VCaP (cell line): Measurements from ENCODE around the gene TACR3.
"Not testable (repeated sequence)": the region's sequence is repeated elsewhere in the genome, so short reads cannot be mapped to it uniquely, and the experiment has no call there.

Source experiments
- H3K27ac ChIP-seq: fragments of 450-650 bp; 2 replicates; pipeline ENCODE4 v1.5.1; 2017
- TF ChIP-seq, protein P1 (sequence below): fragments of 450-650 bp; conservative IDR thresholded peaks from 2 replicates; pipeline ENCODE4 v1.5.1; 2017; ENCODE audit warnings: mild to moderate bottlenecking, moderate library complexity

The TACR3 gene, protein sequence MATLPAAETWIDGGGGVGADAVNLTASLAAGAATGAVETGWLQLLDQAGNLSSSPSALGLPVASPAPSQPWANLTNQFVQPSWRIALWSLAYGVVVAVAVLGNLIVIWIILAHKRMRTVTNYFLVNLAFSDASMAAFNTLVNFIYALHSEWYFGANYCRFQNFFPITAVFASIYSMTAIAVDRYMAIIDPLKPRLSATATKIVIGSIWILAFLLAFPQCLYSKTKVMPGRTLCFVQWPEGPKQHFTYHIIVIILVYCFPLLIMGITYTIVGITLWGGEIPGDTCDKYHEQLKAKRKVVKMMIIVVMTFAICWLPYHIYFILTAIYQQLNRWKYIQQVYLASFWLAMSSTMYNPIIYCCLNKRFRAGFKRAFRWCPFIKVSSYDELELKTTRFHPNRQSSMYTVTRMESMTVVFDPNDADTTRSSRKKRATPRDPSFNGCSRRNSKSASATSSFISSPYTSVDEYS

DNA sequence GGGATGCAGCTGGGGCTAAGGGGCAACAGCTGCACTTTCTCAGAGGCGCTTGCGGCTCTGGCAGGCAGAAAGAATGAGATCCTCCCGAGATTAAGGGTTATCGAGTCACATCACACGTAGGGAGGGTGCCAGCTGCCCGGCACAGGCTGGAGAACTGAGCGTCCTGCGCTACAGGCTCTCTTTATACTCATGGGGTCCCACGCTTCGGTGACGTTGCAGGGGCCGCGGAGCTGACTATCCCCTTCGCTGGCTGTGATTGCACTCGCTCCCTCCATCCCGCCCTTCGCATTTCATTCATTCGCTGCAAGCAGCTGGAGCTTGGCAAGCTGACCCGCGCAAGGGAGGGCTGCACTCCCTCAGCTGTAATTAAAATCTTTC lies at the start of gene TACR3:
TACR3 (minus strand) TSS at position 156 of the 378 bp plus-strand sequence. CDS start 310 bp downstream, outside the sequence.
- TF ChIP-seq, protein P1, sequence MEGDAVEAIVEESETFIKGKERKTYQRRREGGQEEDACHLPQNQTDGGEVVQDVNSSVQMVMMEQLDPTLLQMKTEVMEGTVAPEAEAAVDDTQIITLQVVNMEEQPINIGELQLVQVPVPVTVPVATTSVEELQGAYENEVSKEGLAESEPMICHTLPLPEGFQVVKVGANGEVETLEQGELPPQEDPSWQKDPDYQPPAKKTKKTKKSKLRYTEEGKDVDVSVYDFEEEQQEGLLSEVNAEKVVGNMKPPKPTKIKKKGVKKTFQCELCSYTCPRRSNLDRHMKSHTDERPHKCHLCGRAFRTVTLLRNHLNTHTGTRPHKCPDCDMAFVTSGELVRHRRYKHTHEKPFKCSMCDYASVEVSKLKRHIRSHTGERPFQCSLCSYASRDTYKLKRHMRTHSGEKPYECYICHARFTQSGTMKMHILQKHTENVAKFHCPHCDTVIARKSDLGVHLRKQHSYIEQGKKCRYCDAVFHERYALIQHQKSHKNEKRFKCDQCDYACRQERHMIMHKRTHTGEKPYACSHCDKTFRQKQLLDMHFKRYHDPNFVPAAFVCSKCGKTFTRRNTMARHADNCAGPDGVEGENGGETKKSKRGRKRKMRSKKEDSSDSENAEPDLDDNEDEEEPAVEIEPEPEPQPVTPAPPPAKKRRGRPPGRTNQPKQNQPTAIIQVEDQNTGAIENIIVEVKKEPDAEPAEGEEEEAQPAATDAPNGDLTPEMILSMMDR: no peak
- H3K27ac ChIP-seq: no peak within 1 kb of the TSS

DNA sequence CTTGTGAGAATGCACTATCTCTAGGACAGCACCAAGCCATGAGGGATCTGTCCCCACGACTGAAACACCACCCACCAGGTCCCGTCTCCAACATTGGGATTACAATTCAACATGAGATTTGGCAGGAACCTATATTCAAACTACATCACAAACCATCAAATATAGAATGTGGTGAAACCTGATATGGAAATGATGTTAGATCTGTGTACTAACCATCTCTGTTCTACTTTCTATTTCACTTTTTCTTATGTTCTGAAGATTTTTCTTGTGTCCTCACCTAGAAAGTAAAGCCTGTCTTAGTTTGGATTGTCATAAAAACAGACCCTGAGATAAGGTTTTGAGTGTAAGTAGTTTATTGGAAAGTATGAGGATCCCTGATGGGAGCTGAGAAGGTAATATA lies 37.8 kb upstream of the TACR3 start:
- H3K27ac ChIP-seq: no peak overlapping the region
- TF ChIP-seq, protein P1: no peak

DNA sequence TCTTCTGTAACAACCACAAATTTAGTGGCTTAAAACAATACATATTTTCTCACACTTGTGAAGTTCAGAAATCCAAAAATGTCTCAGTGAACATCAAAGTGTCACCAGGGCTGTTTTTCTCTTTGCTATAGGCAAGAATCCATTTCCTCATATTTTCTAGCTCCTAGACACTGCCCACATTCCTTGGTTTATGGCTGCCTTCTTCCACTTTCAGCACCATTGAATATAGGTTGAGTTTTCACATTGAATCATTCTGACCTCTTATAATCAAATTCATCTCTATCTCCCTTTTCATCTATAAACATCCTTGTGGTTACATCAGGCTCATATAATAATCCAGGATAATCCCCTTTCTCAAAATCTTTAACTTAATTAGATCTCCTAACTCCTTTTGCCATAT lies 37.0 kb upstream of the TACR3 start:
- H3K27ac ChIP-seq: no peak overlapping the region
- TF ChIP-seq, protein P1: no peak

DNA sequence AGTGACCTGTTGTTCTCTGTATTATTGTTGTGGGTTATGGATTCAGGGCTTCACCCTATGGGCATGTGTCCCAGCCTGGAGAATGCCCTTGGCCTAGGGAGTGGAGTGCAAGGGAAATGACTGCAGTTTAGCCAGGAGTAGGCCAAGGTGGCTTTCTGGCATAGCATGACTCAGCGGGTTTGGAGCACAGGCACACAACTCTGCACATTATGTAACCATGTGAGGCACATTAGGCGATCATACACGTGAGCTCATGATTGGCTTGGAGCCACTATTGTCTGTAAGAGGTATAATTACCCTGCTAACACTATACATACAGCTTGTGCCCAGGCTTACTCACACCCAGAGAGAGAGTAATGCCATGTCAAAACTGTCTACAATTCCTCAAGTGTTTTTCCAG lies 35.1 kb upstream of the TACR3 start:
- no peak overlapping the region for H3K27ac ChIP-seq

DNA sequence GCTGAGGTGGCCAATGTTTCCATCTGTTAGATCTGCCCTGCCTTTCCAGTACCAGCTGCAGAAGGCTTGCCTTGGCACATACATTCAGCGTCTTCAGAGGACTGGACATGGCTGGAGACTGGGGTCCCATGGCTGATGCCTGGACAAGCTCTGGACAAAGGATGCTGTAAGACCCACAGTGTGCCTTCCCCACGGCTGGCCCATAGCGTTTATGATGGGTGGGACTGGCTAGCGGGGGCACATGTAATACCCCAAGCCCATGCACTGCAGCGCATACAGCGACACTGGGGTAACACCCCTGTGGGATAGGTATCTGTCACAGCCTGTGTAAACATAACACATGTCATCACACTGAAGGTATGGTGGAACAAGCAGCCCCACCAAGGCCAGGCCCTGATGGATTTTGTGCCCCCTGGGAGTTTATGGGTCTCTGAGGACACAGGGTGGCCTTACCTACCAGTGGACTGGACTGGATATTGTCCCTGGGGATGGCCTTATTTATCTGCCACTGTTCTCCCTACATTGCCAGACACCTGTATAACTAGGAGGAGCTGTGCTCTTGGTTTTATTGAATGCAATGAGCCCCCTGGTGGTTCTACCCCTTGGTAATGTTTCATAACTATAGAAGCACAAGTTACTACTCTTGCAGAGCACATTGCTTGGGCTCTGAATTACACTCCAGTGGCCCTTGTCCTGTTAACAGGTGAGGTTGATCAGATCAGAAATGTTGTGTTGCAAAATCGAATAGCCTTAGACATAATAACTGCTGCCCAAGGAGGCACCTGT lies 34.3 kb upstream of the TACR3 start:
- H3K27ac ChIP-seq: no peak overlapping the region

More for the DNA sequence above, 35.1 kb upstream of the TACR3 start:
- TF ChIP-seq, protein P1: no peak

DNA sequence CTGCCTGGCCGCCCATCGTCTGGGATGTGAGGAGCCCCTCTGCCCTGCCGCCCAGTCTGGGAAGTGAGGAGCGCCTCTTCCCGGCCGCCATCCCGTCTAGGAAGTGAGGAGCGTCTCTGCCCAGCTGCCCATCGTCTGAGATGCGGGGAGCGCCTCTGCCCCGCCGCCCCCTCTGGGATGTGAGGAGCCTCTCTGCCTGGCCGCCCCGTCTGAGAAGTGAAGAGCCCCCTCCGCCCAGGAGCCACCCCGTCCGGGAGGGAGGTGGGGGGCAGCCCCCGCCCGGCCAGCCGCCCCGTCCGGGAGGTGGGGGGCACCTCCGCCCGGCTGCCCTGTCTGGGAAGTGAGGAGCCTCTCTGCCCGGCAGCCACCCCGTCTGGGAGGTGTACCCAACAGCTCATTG lies 3.4 kb upstream of the TACR3 start:
- not testable (repeated sequence) for H3K27ac ChIP-seq

More for the DNA sequence above, 34.3 kb upstream of the TACR3 start:
- TF ChIP-seq, protein P1: no peak

DNA sequence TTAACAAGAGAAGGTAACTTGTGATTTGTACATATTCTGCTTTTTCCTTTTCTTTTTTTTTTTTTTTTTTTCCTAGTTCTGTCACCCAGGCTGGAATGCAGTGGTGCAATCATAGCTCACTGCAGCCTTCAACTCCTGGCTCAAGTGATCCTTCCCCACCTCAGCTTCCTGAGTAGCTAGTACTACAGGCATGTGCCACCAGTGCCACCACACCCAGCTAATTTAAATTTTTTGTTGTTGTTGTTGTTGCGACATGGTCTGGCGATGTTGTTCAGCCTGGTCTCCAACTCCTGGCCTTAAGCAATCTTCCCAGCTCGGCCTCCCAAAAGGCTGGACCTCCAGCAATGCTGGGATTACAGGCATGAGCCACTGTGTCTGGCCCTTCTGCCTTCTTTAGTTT lies 1.5 kb upstream of the TACR3 start:
- TF ChIP-seq, protein P1: no peak
- no peak overlapping the region for H3K27ac ChIP-seq
